GM19395 (cell line): ENCODE results near the gene CCL27.
"Not testable (repeated sequence)": the region's sequence is repeated elsewhere in the genome, so short reads cannot be mapped to it uniquely, and the experiment has no call there.

ENCODE experiments used
- ATAC-seq: cut with Tn5 transposase; IDR thresholded peaks from one replicate; pipeline ENCODE4 v1.9.1; 2021; ENCODE audit warnings: mild to moderate bottlenecking, moderate library complexity; ENCODE audit not compliant: unreplicated experiment

The CCL27 gene

GRCh38 chr9:34651876-34652601, 10.4 kb downstream of the CCL27 start, which contains the start of gene IL11RA:
TSS of gene IL11RA (plus strand) at chr9:34652185. CDS start at chr9:34655218, 3,033 bp downstream.
- ATAC-seq, result no peak

DNA sequence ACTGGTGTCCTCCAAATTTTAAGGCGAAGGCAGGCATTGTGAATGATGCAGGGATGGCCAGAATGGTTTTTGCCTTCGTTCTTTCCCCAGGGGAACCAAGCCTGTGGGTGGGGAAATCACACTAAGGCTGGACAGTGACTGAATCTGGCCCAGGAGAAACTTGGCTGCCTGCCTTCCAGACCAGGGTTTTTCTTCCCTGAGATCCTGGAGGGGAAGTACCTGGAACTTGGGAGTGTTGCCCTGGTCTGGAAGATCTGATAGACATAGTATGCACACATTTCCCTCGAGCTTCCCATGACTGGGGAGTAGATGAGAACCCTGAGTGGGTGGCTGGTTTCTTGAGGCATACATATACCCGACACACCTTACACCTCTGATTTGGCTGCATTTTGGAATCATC, 11.1 kb downstream of the CCL27 start:
- no peak for ATAC-seq

DNA sequence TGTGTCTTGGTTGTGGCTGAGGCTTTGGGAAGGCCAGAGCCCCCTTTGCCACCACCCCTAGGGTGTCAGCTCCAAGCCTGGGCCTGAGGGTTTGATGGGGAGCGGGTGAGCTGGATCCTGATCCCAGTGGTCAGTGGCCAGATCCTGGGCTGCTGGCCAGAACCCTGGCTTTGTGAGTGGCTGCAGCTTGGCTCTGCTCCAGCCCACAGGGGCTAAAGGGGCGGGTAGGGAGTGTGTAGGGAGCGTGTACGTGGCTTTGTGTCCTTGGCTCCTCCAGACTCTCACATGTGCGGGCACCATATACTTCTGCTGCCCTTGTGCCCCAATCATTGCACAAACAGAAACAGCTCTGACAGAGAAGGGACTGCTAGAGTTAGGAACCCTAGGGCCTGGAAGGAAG, 11.6 kb downstream of the CCL27 start:
- no peak for ATAC-seq

DNA sequence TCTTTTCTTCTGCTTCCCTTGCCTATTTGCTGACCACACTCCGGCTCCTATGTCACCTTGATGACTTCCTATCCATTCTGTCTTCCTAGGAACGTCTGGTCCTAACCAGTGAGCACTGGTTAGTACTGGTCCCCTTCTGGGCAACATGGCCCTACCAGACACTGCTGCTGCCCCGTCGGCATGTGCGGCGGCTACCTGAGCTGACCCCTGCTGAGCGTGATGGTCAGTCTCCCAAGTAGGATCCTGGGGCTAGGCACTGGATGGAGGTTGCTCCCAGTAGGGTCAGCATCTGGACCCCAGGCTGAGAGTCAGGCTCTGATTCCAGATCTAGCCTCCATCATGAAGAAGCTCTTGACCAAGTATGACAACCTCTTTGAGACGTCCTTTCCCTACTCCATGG, 13.8 kb downstream of the CCL27 start:
- ATAC-seq, result no peak

GRCh38 chr9:34647651-34648050, 14.8 kb downstream of the CCL27 start:
- no peak for ATAC-seq

GRCh38 chr9:34647084-34647403, 15.4 kb downstream of the CCL27 start:
- ATAC-seq, result peak; percentile 24

DNA sequence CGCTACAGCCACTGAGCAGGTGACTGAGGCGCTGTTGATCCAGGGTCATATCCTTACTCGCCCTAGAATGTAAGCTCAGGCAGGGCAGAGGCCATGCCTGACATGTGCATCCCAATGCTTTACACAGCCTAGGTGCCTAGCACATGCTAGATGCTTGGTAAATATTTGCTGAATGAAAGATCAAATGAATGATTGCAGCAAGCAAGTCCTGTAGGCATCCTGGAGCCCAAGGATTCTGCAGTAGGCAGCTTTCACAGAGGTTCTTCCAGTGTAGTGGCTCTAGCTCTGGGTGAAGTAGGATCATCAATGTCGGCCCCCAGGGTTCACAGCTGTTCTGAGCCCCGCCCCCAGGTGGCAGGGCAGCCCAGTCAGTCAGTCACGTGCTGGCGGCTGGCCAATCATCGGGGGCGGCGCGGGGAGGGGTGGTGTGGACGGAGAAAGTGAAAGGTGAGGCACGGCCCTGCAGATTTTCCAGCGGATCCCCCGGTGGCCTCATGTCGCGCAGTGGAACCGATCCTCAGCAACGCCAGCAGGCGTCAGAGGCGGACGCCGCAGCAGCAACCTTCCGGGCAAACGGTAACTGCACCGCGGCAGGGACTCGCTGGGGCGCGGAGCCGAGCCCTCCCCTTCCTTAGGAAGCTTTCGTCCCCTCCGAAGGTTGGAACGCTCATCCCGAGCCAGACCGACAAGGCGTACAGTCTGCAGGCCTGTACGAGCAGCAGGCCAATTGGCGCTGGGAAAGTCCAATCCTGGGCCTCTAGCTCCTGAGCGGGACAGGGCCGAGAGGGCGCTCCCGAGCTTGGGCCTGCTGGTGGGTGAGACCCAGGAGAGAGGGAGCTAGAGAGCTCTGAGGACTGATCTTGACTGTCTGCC, 16.0 kb downstream of the CCL27 start, which contains the start of gene GALT:
GALT (plus strand) TSS at position 465 of the 873 bp plus-strand sequence; CDS start at position 495, 30 bp downstream.
- ATAC-seq, result peak; percentile 90

DNA sequence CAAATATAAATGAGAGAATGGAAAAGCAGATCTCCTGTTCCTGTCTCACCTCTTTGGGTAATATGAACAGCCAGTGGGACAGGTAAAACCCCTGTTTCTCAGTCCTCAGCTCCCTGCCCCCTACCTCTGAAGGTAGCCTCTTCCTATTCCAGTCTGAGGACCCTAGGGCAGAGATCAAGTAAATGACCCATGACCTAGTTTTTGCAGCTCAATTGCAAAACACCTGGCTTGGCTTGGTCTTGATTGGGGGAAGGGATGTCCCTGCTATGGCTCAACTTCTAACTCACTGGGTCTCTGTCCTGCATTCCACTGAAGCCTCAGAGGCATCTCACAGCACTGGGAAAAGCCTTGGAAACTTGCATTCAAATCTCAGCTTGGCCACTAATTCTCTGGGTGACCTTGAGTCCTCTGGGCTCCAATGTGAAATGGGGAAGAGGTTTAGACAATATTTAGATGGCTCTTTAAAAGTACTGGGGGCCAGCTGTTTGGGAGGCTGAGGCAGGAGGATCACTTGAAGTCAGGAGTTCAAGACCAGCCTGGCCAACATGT, 17.6 kb downstream of the CCL27 start:
- ATAC-seq, result no peak

DNA sequence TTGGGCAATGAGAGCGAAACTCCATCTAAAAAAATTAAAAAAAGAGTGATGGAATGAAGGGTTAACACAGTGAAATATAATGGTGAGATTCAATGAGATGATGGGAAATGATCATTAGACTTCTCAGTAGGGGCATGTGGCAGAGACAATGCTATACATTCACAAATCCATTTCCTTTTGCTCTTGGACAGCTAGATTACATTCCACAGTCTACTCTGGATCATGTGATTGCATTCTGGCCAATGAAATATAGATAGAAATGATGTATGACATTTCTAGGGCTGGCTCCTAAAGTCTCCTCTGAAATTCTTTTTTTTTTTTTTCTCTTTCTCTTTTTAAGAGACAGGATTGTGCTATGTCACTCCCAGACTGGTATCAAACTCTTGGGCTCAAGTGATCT, 19.8 kb downstream of the CCL27 start:
- no peak for ATAC-seq

- not testable (repeated sequence) for ATAC-seq
These were observed 23.1 kb downstream of the CCL27 start for GRCh38 chr9:34639322-34639721.

DNA sequence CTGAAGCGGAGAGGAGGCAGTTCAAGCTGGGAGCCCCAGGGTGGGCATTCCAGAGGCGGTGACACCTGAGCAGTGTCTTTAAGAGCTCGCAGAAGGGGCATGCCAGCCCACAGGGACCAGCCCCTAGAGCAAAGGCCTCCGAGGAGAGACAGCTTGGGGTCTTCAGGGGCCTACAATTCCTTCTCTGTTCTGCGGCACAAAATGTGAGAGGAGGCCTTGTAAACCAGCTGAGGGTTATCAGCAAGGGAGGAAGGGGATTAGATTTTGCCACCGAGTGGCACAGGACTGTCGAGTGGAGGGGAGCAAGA, 24.4 kb downstream of the CCL27 start:
- no peak for ATAC-seq

DNA sequence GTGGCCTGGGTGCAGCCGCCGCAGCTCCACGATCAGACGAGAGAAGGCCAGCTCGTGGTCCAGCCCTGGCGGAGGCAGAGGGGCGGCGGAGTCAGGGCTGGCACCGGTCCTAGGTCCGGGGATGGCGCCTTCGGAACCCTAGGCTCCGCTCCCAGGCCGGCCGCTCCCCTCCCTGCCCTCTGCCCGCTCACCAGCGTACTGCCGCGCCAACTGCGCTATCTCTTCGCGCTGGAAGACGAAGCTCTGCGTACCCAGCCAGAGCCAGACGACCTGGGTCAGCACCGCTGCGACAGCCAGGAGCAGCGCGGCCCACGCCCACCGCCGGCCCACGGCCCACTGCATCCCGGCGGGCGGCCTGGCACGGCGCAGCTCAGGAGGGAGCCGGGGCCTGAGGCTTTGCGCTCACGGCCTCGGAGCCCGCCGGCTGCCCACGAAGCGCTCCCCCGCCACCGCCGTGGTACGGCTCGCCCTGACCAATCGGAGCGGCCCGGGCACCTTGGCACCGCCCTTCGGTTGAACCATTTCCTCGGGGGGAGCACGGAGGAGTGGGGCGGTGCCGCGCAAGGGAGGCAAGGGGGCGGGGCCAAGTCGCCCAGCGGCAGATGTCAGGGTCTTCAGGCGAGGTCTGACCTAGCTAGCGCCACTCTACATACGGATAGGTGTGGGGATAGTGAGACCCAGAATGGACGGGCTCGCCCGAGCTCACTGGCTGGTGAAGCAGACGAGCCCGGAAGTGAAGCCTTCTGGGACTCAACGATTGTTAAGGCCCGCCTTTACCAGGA, 24.9 kb downstream of the CCL27 start, which contains the start of gene SIGMAR1:
SIGMAR1 (minus strand) TSS at position 432 of the 782 bp plus-strand sequence; CDS start at position 342, 90 bp downstream.
- peak; percentile 88 for ATAC-seq

GRCh38 chr9:34636791-34637355, 25.6 kb downstream of the CCL27 start:
- no peak for ATAC-seq

DNA sequence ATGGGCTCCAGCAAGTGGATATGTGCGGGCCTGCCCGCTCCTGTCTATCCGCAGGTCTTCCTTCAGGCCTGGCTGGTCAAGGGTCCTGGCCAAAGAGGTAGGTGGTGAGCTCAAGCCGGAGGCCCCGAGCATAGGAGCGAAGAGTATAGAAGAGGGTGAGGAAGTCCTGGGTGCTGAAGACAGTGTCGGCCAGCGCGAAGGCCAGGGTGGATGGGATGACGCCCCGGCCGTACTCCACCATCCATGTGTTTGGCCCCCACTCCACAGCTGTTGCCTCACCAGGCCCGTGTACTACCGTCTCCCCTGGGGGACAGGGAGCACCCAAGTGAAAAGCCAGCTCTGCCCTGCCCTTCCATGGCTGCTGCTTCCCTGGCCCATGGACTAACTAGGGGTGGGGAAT, 26.9 kb downstream of the CCL27 start:
- ATAC-seq, result no peak

GRCh38 chr9:34634551-34635248, 27.8 kb downstream of the CCL27 start:
- no peak for ATAC-seq

- ATAC-seq, result peak; percentile 44
These were observed 28.5 kb downstream of the CCL27 start for GRCh38 chr9:34633851-34634550.

GRCh38 chr9:34633166-34633565, 29.3 kb downstream of the CCL27 start:
- no peak for ATAC-seq

GRCh38 chr9:34630402-34631154, 31.9 kb downstream of the CCL27 start:
- ATAC-seq, result no peak

DNA sequence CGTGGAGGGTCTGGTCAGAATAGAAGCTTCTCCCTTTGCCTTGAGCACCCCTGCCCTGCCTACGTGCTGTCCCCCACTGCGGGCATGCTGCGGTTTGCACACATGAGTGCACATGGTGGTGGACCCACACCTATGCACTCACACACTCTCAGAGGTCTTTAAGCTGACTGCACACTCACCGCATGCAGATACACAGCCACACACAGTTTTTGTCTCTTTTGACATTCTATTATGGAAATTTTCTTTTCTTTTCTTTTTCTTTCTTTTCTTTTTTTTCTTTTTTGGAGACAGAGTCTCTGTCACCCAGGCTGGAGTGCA, 33.0 kb downstream of the CCL27 start:
- ATAC-seq, result no peak
